Endothelial cell of umbilical vein (primary cell): ENCODE data around the gene UBAC1. TPM values are rescaled to one million over a fixed set of nuclear protein-coding genes. Genes with fewer than 3 reads are reported as not detected.

Experiments
- BruUV-seq: library from RNA; stranded (reverse); fragments of 400-500 nt; replicated peaks from 2 replicates; lab custom pipeline; 2021; lab: Mats Ljungman, UMichigan
- CTCF ChIA-PET: fragments of 300-600, 350-600 bp; sonication (Branson Sonifier 250); formaldehyde crosslinking; loops from one replicate; lab custom pipeline; 2021; ENCODE audit warnings: antibody characterized with exemption, inconsistent platforms; lab: Charles Lee
- POLR2A ChIA-PET: fragments of 300-600, 350-600 bp; sonication (Branson Sonifier 250); formaldehyde crosslinking; loops from one replicate; lab custom pipeline; 2021; ENCODE audit warnings: antibody characterized with exemption, inconsistent platforms; lab: Charles Lee
- DNase-seq: peaks from one replicate; pipeline ENCODE4 v3.0.0-alpha.2; 2011; ENCODE audit warnings: low read depth, low spot score
- FAIRE-seq: peaks from 2 replicates; lab custom pipeline; 2011; peaks lifted over from hg19 to GRCh38; lab: Jason Lieb, UNC
- H2AFZ ChIP-seq: 2 replicates; pipeline ENCODE4 v1.6.0; 2012; ENCODE audit warnings: low read depth, low read length, control low read depth, inconsistent platforms
- H3K27ac ChIP-seq: 2 replicates; pipeline ENCODE4 v1.5.1; 2011; ENCODE audit warnings: low read depth, mild to moderate bottlenecking, control low read depth, low read length, moderate library complexity; ENCODE audit not compliant: insufficient read depth
- H3K27me3 ChIP-seq, 2 experiments: 2 replicates each; pipeline versions ENCODE4 v1.6.0 to v1.6.1; 2011; ENCODE audit warnings: low read length in 2 of 2, mixed read lengths in 1 of 2; ENCODE audit not compliant: control insufficient read depth in 2 of 2, insufficient read depth in 2 of 2
- H3K36me3 ChIP-seq, 2 experiments: 2 replicates in 1 of 2; 3 replicates in 1 of 2; pipeline ENCODE4 v1.5.1; 2011; ENCODE audit warnings: low read length in 2 of 2, mild to moderate bottlenecking in 1 of 2, moderate library complexity in 1 of 2; ENCODE audit not compliant: control insufficient read depth in 2 of 2, insufficient read depth in 2 of 2; ENCODE audit errors: extremely low read depth in 1 of 2
- H3K4me1 ChIP-seq: 3 replicates; pipeline ENCODE4 v1.5.1; 2011; ENCODE audit warnings: mild to moderate bottlenecking, low read length; ENCODE audit not compliant: control insufficient read depth, insufficient read depth; ENCODE audit errors: extremely low read depth
- H3K4me2 ChIP-seq: 2 replicates; pipeline ENCODE4 v1.6.1; 2011; ENCODE audit warnings: low read length, control low read depth, mixed read lengths; ENCODE audit not compliant: insufficient read depth
- H3K4me3 ChIP-seq, 3 experiments: fragments of 200-600 bp in 1 of 3; sonication (generic), shearing (Covaris generic) in 1 of 3; replicated peaks in 1 of 3; 2 replicates each; pipeline ENCODE4 v1.5.1; 2011 to 2016; ENCODE audit warnings: control low read depth in 3 of 3, low read length in 3 of 3, mild to moderate bottlenecking in 2 of 3, inconsistent platforms in 1 of 3, low read depth in 1 of 3, moderate library complexity in 1 of 3; ENCODE audit not compliant: insufficient read depth in 1 of 3
- H3K79me2 ChIP-seq: 2 replicates; pipeline ENCODE4 v1.6.0; 2012; ENCODE audit warnings: low read length, inconsistent platforms; ENCODE audit not compliant: control insufficient read depth, insufficient read depth
- H3K9ac ChIP-seq: replicated peaks from 2 replicates; pipeline ENCODE3; 2011; ENCODE audit warnings: low read length, control low read depth; ENCODE audit not compliant: insufficient read depth; ENCODE audit errors: extremely low read depth
- H3K9me1 ChIP-seq: replicated peaks from 3 replicates; pipeline ENCODE4 v1.6.0; 2011; ENCODE audit warnings: mild to moderate bottlenecking, low read length; ENCODE audit not compliant: control insufficient read depth, insufficient read depth; ENCODE audit errors: extremely low read depth
- H3K9me3 ChIP-seq: replicated peaks from 2 replicates; pipeline ENCODE4 v1.5.1; 2012; ENCODE audit warnings: low read length, inconsistent platforms; ENCODE audit not compliant: control insufficient read depth, insufficient read depth
- H4K20me1 ChIP-seq: replicated peaks from 2 replicates; pipeline ENCODE3; 2011; ENCODE audit warnings: mild to moderate bottlenecking, low read length; ENCODE audit not compliant: control insufficient read depth, insufficient read depth; ENCODE audit errors: extremely low read depth
- EZH2 ChIP-seq: IDR thresholded peaks from 2 replicates; pipeline ENCODE4 v1.6.1; 2012; ENCODE audit warnings: borderline replicate concordance, low read depth, mild to moderate bottlenecking, moderate library complexity, low read length, inconsistent platforms; ENCODE audit not compliant: severe bottlenecking
- FOS ChIP-seq: IDR thresholded peaks from 2 replicates; pipeline ENCODE4 v1.6.1; 2011; ENCODE audit warnings: mild to moderate bottlenecking, low read length, moderate library complexity, borderline replicate concordance; ENCODE audit not compliant: insufficient read depth
- GATA2 ChIP-seq: IDR thresholded peaks from 2 replicates; pipeline ENCODE4 v1.7.0; 2011; ENCODE audit warnings: low read depth, mild to moderate bottlenecking, moderate library complexity, mixed read lengths, low read length; ENCODE audit not compliant: insufficient read length, insufficient read depth
- JUN ChIP-seq: IDR thresholded peaks from 2 replicates; pipeline ENCODE4 v1.6.1; 2011; ENCODE audit warnings: borderline replicate concordance, low read depth; ENCODE audit not compliant: insufficient read length, insufficient read depth
- MYC ChIP-seq: IDR thresholded peaks from one replicate; pipeline ENCODE4 v1.6.1; 2011; ENCODE audit warnings: mild to moderate bottlenecking, low read depth, low read length
- POLR2A ChIP-seq: IDR thresholded peaks from 2 replicates; pipeline ENCODE4 v1.6.1; 2012; ENCODE audit warnings: low read depth, mild to moderate bottlenecking, control low read depth, low read length
- POLR2AphosphoS5 ChIP-seq: IDR thresholded peaks from 2 replicates; pipeline ENCODE4 v1.6.1; 2012; ENCODE audit warnings: low read depth, mild to moderate bottlenecking, control low read depth, low read length, moderate library complexity; ENCODE audit not compliant: insufficient read depth
- dilution Hi-C: fragments of 300-500 bp; cut with MboI; formaldehyde crosslinking; loops from one replicate; pipeline ENCODE4 v1.15.0; 2019; ENCODE audit warnings: low sequenced_read_pairs; ENCODE audit not compliant: extremely low pct_ligation_motif_present
- intact Hi-C: fragments of 100-400 bp; cut with micrococcal nuclease; formaldehyde crosslinking; loops from one replicate; pipeline ENCODE4 v1.10.0; 2022
- polyA plus RNA-seq, 4 experiments: library from polyadenylated mRNA; depleted of rRNA in 3 of 4; stranded (reverse) in 3 of 4; unstranded in 1 of 4; fragments of >200 nt; gene quantifications; 2 replicates each; pipeline versions ENCODE4 v1.2.1 to v1.2.3, GENCODE V29; 2011 to 2012; ENCODE audit warnings: missing spikeins in 1 of 4
- total RNA-seq: library from RNA; stranded (reverse); gene quantifications from 2 replicates; pipeline ENCODE4 v1.2.3, GENCODE V29; 2021
- TF ChIP-seq, protein P1 (sequence below), 2 donors: IDR thresholded peaks; 1 replicate in 1 of 2; 2 replicates in 1 of 2; pipeline ENCODE4 v1.5.1; 2011; ENCODE audit warnings: low read length in 2 of 2, mild to moderate bottlenecking in 2 of 2, moderate library complexity in 2 of 2, control low read depth in 1 of 2, inconsistent platforms in 1 of 2, low read depth in 1 of 2; ENCODE audit not compliant: insufficient read depth in 1 of 2; ENCODE audit errors: extremely low read depth in 1 of 2
- TF ChIP-seq, protein P2 (sequence below): IDR thresholded peaks from 2 replicates; pipeline ENCODE4 v1.6.1; 2011; ENCODE audit not compliant: insufficient read depth, insufficient read length

The UBAC1 gene
- total and polyA plus RNA-seq, 2 donors (not counting 3 experiments of a cell fraction or from before 2014, with no cell fraction given): 39.5 to 56.7 TPM

GRCh38 chr9:135973277-135974219, 12.4 kb upstream of the UBAC1 start:
- no peaks in the 10 kb centered on the region for H3K36me3 ChIP-seq
- no peaks in the 10 kb centered on the region for H3K79me2 ChIP-seq
- H3K27ac ChIP-seq: no peak overlapping the region
- no peaks in the 10 kb centered on the region for H3K9me1 ChIP-seq
- no peak overlapping the region for H2AFZ ChIP-seq
- no peak overlapping the region for H3K4me3 ChIP-seq
- no peaks in the 10 kb centered on the region for H3K9me3 ChIP-seq
- TF ChIP-seq FOS: no peak
- TF ChIP-seq, protein P1, sequence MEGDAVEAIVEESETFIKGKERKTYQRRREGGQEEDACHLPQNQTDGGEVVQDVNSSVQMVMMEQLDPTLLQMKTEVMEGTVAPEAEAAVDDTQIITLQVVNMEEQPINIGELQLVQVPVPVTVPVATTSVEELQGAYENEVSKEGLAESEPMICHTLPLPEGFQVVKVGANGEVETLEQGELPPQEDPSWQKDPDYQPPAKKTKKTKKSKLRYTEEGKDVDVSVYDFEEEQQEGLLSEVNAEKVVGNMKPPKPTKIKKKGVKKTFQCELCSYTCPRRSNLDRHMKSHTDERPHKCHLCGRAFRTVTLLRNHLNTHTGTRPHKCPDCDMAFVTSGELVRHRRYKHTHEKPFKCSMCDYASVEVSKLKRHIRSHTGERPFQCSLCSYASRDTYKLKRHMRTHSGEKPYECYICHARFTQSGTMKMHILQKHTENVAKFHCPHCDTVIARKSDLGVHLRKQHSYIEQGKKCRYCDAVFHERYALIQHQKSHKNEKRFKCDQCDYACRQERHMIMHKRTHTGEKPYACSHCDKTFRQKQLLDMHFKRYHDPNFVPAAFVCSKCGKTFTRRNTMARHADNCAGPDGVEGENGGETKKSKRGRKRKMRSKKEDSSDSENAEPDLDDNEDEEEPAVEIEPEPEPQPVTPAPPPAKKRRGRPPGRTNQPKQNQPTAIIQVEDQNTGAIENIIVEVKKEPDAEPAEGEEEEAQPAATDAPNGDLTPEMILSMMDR (IDR thresholded peaks at IDR 0.05; ENCODE audit: extremely low read depth in 1 of 2, insufficient read depth in 1 of 2, low read depth in 1 of 2, low read length in 2 of 2): no peak
- TF ChIP-seq JUN: no peak
- TF ChIP-seq EZH2: no peak
- TF ChIP-seq, protein P2, sequence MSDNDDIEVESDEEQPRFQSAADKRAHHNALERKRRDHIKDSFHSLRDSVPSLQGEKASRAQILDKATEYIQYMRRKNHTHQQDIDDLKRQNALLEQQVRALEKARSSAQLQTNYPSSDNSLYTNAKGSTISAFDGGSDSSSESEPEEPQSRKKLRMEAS: no peak
- TF ChIP-seq POLR2AphosphoS5: no peak
- TF ChIP-seq GATA2: no peak
- TF ChIP-seq MYC: no peak
- no peak for TF ChIP-seq POLR2A
- POLR2A ChIA-PET: no interaction called here
- FAIRE-seq: no peak
- no TSS peak for BruUV-seq
- H3K27me3 ChIP-seq: no peaks in the 10 kb centered on the region
- dilution Hi-C loops (no loop called here), intact Hi-C loops (no loop called here)
- CTCF ChIA-PET: interaction anchor here (1.0 to 2.7 kb wide), 2 partner anchors 136 to 148 kb away, joined by 3 to 8 read pairs; no protein-coding TSS in a partner anchor
- peaks cover 15% of the 10 kb centered on the region for H3K4me1 ChIP-seq
- no peak overlapping the region for H3K4me2 ChIP-seq
- H3K9ac ChIP-seq: no peak overlapping the region
- no peak for DNase-seq
- no peaks in the 10 kb centered on the region for H4K20me1 ChIP-seq
